HCT116 (cell line): ENCODE results near the gene FAM185A. TPM values are rescaled to one million over a fixed set of nuclear protein-coding genes. Genes with fewer than 3 reads are reported as not detected.

ENCODE experiments used
- ATAC-seq: fragments of 200-7000 bp; cut with Tn5 transposase; 2 replicates; pipeline ENCODE4 v1.9.1; 2020; ENCODE audit warnings: mild to moderate bottlenecking, moderate library complexity
- BruUV-seq: library from RNA; stranded (reverse); fragments of 400-500 nt; replicated peaks from 2 replicates; lab custom pipeline; 2021; lab: Mats Ljungman, UMichigan
- CTCF ChIA-PET: fragments of 300-600 bp; sonication (Branson Sonifier 250); formaldehyde crosslinking; loops from one replicate; lab custom pipeline; 2021; ENCODE audit warnings: antibody characterized with exemption; lab: Charles Lee
- POLR2A ChIA-PET: fragments of 300-600, 350-600 bp; sonication (Branson Sonifier 250); formaldehyde crosslinking; loops from one replicate; lab custom pipeline; 2021; ENCODE audit warnings: antibody characterized with exemption; lab: Charles Lee
- RAD21 ChIA-PET, 2 experiments: fragments of 300-600 bp; sonication (Branson Sonifier 250); formaldehyde crosslinking; loops; one replicate each; lab custom pipeline; 2023; ENCODE audit warnings: low total read pairs in 2 of 2; ENCODE audit not compliant: uncharacterized antibody in 2 of 2, unreplicated experiment in 2 of 2, low non-redundant PET in 1 of 2; lab: Charles Lee
- DNase-seq: peaks from one replicate; pipeline ENCODE4 v3.0.0-alpha.2; 2010; ENCODE audit warnings: low read depth, low spot score
- H2AFZ ChIP-seq: fragments of 200-600 bp; shearing (Covaris generic), sonication (generic); 2 replicates; pipeline ENCODE4 v1.6.1; 2017; ENCODE audit warnings: low read depth, mixed run types, mixed read lengths, antibody characterized with exemption, low read length; ENCODE audit not compliant: poor library complexity, severe bottlenecking
- H3K27ac ChIP-seq: 2 replicates; pipeline ENCODE4 v1.5.1; 2012; ENCODE audit warnings: low read depth, low read length
- H3K27me3 ChIP-seq: fragments of 200-600 bp; sonication (generic); 2 replicates; pipeline ENCODE4 v1.6.1; 2016; ENCODE audit warnings: mixed run types, low read length, mixed read lengths; ENCODE audit not compliant: insufficient read depth
- H3K36me3 ChIP-seq, 2 experiments: fragments of 200-500 bp in 1 of 2; fragments of 200-600 bp in 1 of 2; sonication (Bioruptor generic) in 1 of 2; sonication (generic) in 1 of 2; 2 replicates each; pipeline versions ENCODE4 v1.5.1 to v1.6.1; 2014 to 2016; ENCODE audit warnings: low read length in 2 of 2, inconsistent platforms in 1 of 2, mixed read lengths in 1 of 2, mixed run types in 1 of 2; ENCODE audit not compliant: insufficient read depth in 2 of 2, control insufficient read depth in 1 of 2
- H3K4me1 ChIP-seq, 2 experiments: fragments of 200-600 bp in 1 of 2; sonication (generic) in 1 of 2; 2 replicates each; pipeline versions ENCODE4 v1.5.1 to v1.6.1; 2012 to 2017; ENCODE audit warnings: low read length in 2 of 2, inconsistent platforms in 1 of 2, mild to moderate bottlenecking in 1 of 2, mixed read lengths in 1 of 2, mixed run types in 1 of 2, moderate library complexity in 1 of 2; ENCODE audit not compliant: insufficient read depth in 2 of 2, control insufficient read depth in 1 of 2
- H3K4me2 ChIP-seq: fragments of 200-600 bp; sonication (generic); 2 replicates; pipeline ENCODE4 v1.6.1; 2017; ENCODE audit warnings: mixed run types, low read length, mixed read lengths
- H3K4me3 ChIP-seq, 2 experiments: fragments of 200-600 bp in 1 of 2; sonication (generic) in 1 of 2; replicated peaks in 1 of 2; 2 replicates each; pipeline ENCODE4 v1.5.1; 2011 to 2016; ENCODE audit warnings: low read length in 2 of 2, control low read depth in 1 of 2, low read depth in 1 of 2, mild to moderate bottlenecking in 1 of 2, mixed read lengths in 1 of 2, mixed run types in 1 of 2
- H3K79me2 ChIP-seq: fragments of 200-600 bp; sonication (generic); 2 replicates; pipeline ENCODE4 v1.6.1; 2017; ENCODE audit warnings: mild to moderate bottlenecking, mixed run types, low read length, moderate library complexity, mixed read lengths; ENCODE audit not compliant: insufficient read depth
- H3K9ac ChIP-seq: fragments of 200-600 bp; sonication (generic); 2 replicates; pipeline ENCODE4 v1.6.1; 2016; ENCODE audit warnings: low read length, mixed read lengths
- H3K9me2 ChIP-seq: fragments of 200-600 bp; sonication (generic), shearing (Covaris generic); 2 replicates; pipeline ENCODE4 v1.6.1; 2017; ENCODE audit warnings: mixed run types, mild to moderate bottlenecking, moderate library complexity; ENCODE audit not compliant: insufficient read depth
- H3K9me3 ChIP-seq, 2 experiments: fragments of 200-500 bp in 1 of 2; fragments of 200-600 bp in 1 of 2; sonication (Bioruptor generic) in 1 of 2; sonication (generic) in 1 of 2; 2 replicates each; pipeline ENCODE4 v1.6.1; 2014 to 2017; ENCODE audit warnings: low read length in 2 of 2, mixed read lengths in 2 of 2, inconsistent platforms in 1 of 2, low read depth in 1 of 2, mild to moderate bottlenecking in 1 of 2, mixed run types in 1 of 2, moderate library complexity in 1 of 2; ENCODE audit not compliant: control insufficient read depth in 1 of 2, insufficient read depth in 1 of 2
- H4K20me1 ChIP-seq: fragments of 200-600 bp; sonication (generic), shearing (Covaris generic); 2 replicates; pipeline ENCODE4 v1.6.1; 2017; ENCODE audit warnings: mixed run types, mild to moderate bottlenecking, moderate library complexity; ENCODE audit not compliant: insufficient read depth
- CEBPB ChIP-seq: IDR thresholded peaks from 2 replicates; pipeline ENCODE4 v1.6.1; 2012; ENCODE audit warnings: low read depth
- EGR1 ChIP-seq: IDR thresholded peaks from 2 replicates; pipeline ENCODE4 v1.6.1; 2012; ENCODE audit warnings: low read depth
- EZH2 ChIP-seq: fragments of 200-600 bp; sonication (generic); IDR thresholded peaks from 2 replicates; pipeline ENCODE4 v1.6.1; 2017; ENCODE audit warnings: antibody characterized with exemption, mixed run types
- EZH2phosphoT487 ChIP-seq: fragments of 200-600 bp; IDR thresholded peaks from 2 replicates; pipeline ENCODE4 v1.6.1; 2018; ENCODE audit warnings: antibody characterized with exemption, borderline replicate concordance
- FOSL1 ChIP-seq: IDR thresholded peaks from 2 replicates; pipeline ENCODE4 v1.6.1; 2012; ENCODE audit warnings: low read depth
- JUND ChIP-seq: IDR thresholded peaks from 2 replicates; pipeline ENCODE4 v1.6.1; 2012
- POLR2A ChIP-seq: IDR thresholded peaks from 2 replicates; pipeline ENCODE4 v1.7.0; 2011; ENCODE audit warnings: borderline replicate concordance; ENCODE audit not compliant: insufficient read depth, insufficient read length; ENCODE audit errors: extremely low read depth
- POLR2AphosphoS5 ChIP-seq: IDR thresholded peaks from 2 replicates; pipeline ENCODE4 v1.6.1; 2011; ENCODE audit warnings: mild to moderate bottlenecking, low read depth, low read length, moderate library complexity
- RAD21 ChIP-seq: IDR thresholded peaks from 2 replicates; pipeline ENCODE4 v1.6.1; 2012; ENCODE audit warnings: low read depth, mild to moderate bottlenecking
- SIN3A ChIP-seq: IDR thresholded peaks from 2 replicates; pipeline ENCODE4 v1.6.1; 2012; ENCODE audit warnings: low read depth
- SP1 ChIP-seq: IDR thresholded peaks from 2 replicates; pipeline ENCODE4 v1.6.1; 2012; ENCODE audit warnings: low read depth
- SRF ChIP-seq: IDR thresholded peaks from 2 replicates; pipeline ENCODE4 v1.6.1; 2012; ENCODE audit warnings: low read depth
- TCF7L2 ChIP-seq: IDR thresholded peaks from 2 replicates; pipeline ENCODE4 v1.7.0; 2011; ENCODE audit warnings: borderline replicate concordance, inconsistent platforms; ENCODE audit not compliant: insufficient read depth, insufficient read length; ENCODE audit errors: extremely low read depth
- YY1 ChIP-seq: IDR thresholded peaks from 2 replicates; pipeline ENCODE4 v1.6.1; 2011; ENCODE audit warnings: low read length, low read depth, moderate library complexity, mild to moderate bottlenecking; ENCODE audit not compliant: insufficient replicate concordance; ENCODE audit errors: extremely low read depth
- ZFX ChIP-seq: fragments of 450-650 bp; IDR thresholded peaks from 2 replicates; pipeline ENCODE4 v1.6.1; 2017
- ZNF274 ChIP-seq: fragments of 200-500 bp; sonication (Bioruptor generic); IDR thresholded peaks from 2 replicates; pipeline ENCODE4 v1.6.1; 2014; ENCODE audit warnings: mild to moderate bottlenecking, low read depth, low read length, inconsistent platforms
- intact Hi-C: fragments of 100-400 bp; cut with micrococcal nuclease; formaldehyde crosslinking; loops from 2 replicates; pipeline ENCODE4 v1.10.0; 2022
- total RNA-seq: library from RNA; stranded (reverse); gene quantifications from one replicate; pipeline ENCODE4 v1.2.1, GENCODE V29; 2021; ENCODE audit not compliant: unreplicated experiment
- TF ChIP-seq, protein P1 (sequence below), 3 experiments: fragments of 200-600 bp in 1 of 3; sonication (generic) in 1 of 3; IDR thresholded peaks in 2 of 3; conservative IDR thresholded peaks in 1 of 3; 2 replicates each; pipeline ENCODE4 v1.5.1; 2012 to 2017; ENCODE audit warnings: low read depth in 2 of 3, low read length in 2 of 3, antibody characterized with exemption in 1 of 3, borderline replicate concordance in 1 of 3, control low read depth in 1 of 3, mild to moderate bottlenecking in 1 of 3, mixed read lengths in 1 of 3, mixed run types in 1 of 3, moderate library complexity in 1 of 3; ENCODE audit not compliant: insufficient read depth in 1 of 3
- TF ChIP-seq, protein P2 (sequence below): IDR thresholded peaks from 2 replicates; pipeline ENCODE4 v1.6.1; 2012
- TF ChIP-seq, protein P3 (sequence below): IDR thresholded peaks from 2 replicates; pipeline ENCODE4 v1.6.1; 2012; ENCODE audit warnings: low read depth

Gene FAM185A
- total RNA-seq, 1 experiment from 2014 or later: 8.0 TPM

DNA sequence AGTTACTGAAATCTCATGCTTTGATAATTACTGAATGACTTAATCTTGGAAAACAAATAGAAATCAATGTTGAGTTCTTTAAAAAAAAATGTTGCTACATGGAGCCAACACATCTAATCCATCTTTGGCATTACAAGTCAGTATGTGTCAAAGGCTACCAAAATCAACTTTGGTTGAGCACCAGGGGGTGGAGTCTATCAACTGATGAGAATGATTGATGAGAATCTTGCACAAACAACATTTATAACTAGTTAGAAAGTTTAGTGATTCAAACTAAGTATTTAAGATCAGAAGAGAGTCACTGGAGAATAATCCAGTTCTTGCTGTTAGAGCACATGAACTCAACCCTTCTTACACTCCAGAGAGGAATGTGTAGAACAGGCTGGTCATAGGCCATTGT is 93.5 kb downstream of the FAM185A start:
- intact Hi-C loops: no loop called here
- H2AFZ ChIP-seq: no peak overlapping the region
- POLR2A ChIA-PET: no interaction called here
- no peaks in the 10 kb centered on the region for H3K27me3 ChIP-seq
- BruUV-seq: no TSS peak
- CTCF ChIA-PET: no interaction called here
- RAD21 ChIA-PET: no interaction called here
- ATAC-seq (no peak), DNase-seq (no peak)
- H3K9ac ChIP-seq: no peak overlapping the region
- H3K4me1 ChIP-seq: no peaks in the 10 kb centered on the region; a peak in 1 of 4 replicates
- H3K4me3 ChIP-seq: no peak overlapping the region
- H3K9me3 ChIP-seq: no peaks in the 10 kb centered on the region
- H4K20me1 ChIP-seq: no peaks in the 10 kb centered on the region
- H3K27ac ChIP-seq: no peak overlapping the region
- H3K9me2 ChIP-seq: peaks cover 6% of the 10 kb centered on the region; the same call in 1 of the 2 replicates
- TF ChIP-seq CEBPB: no peak
- TF ChIP-seq, protein P1, sequence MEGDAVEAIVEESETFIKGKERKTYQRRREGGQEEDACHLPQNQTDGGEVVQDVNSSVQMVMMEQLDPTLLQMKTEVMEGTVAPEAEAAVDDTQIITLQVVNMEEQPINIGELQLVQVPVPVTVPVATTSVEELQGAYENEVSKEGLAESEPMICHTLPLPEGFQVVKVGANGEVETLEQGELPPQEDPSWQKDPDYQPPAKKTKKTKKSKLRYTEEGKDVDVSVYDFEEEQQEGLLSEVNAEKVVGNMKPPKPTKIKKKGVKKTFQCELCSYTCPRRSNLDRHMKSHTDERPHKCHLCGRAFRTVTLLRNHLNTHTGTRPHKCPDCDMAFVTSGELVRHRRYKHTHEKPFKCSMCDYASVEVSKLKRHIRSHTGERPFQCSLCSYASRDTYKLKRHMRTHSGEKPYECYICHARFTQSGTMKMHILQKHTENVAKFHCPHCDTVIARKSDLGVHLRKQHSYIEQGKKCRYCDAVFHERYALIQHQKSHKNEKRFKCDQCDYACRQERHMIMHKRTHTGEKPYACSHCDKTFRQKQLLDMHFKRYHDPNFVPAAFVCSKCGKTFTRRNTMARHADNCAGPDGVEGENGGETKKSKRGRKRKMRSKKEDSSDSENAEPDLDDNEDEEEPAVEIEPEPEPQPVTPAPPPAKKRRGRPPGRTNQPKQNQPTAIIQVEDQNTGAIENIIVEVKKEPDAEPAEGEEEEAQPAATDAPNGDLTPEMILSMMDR (IDR thresholded peaks at IDR 0.05 in 2 of 3, conservative IDR thresholded peaks at IDR 0.05 in 1 of 3; ENCODE audit: borderline replicate concordance in 1 of 3, insufficient read depth in 1 of 3, low read depth in 2 of 3, low read length in 2 of 3): no peak
- no peak for TF ChIP-seq ZFX
- no peak for TF ChIP-seq POLR2A
- no peak for TF ChIP-seq EZH2phosphoT487
- TF ChIP-seq SRF: no peak
- no peak for TF ChIP-seq RAD21
- TF ChIP-seq EGR1: no peak
- TF ChIP-seq YY1: no peak
- TF ChIP-seq POLR2AphosphoS5: no peak
- no peak for TF ChIP-seq SP1
- TF ChIP-seq TCF7L2: no peak
- no peak for TF ChIP-seq EZH2
- TF ChIP-seq, protein P2, sequence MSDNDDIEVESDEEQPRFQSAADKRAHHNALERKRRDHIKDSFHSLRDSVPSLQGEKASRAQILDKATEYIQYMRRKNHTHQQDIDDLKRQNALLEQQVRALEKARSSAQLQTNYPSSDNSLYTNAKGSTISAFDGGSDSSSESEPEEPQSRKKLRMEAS: no peak
- no peak for TF ChIP-seq SIN3A
- TF ChIP-seq, protein P3, sequence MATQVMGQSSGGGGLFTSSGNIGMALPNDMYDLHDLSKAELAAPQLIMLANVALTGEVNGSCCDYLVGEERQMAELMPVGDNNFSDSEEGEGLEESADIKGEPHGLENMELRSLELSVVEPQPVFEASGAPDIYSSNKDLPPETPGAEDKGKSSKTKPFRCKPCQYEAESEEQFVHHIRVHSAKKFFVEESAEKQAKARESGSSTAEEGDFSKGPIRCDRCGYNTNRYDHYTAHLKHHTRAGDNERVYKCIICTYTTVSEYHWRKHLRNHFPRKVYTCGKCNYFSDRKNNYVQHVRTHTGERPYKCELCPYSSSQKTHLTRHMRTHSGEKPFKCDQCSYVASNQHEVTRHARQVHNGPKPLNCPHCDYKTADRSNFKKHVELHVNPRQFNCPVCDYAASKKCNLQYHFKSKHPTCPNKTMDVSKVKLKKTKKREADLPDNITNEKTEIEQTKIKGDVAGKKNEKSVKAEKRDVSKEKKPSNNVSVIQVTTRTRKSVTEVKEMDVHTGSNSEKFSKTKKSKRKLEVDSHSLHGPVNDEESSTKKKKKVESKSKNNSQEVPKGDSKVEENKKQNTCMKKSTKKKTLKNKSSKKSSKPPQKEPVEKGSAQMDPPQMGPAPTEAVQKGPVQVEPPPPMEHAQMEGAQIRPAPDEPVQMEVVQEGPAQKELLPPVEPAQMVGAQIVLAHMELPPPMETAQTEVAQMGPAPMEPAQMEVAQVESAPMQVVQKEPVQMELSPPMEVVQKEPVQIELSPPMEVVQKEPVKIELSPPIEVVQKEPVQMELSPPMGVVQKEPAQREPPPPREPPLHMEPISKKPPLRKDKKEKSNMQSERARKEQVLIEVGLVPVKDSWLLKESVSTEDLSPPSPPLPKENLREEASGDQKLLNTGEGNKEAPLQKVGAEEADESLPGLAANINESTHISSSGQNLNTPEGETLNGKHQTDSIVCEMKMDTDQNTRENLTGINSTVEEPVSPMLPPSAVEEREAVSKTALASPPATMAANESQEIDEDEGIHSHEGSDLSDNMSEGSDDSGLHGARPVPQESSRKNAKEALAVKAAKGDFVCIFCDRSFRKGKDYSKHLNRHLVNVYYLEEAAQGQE: no peak
- no peak for TF ChIP-seq FOSL1
- TF ChIP-seq ZNF274: no peak
- no peak for TF ChIP-seq JUND
- no peaks in the 10 kb centered on the region for H3K36me3 ChIP-seq
- H3K4me2 ChIP-seq: no peak overlapping the region
- no peaks in the 10 kb centered on the region for H3K79me2 ChIP-seq
